Activated effector memory CD4-positive, alpha-beta T cell treated with Interleukin-2 at 50 U/mL for 16 hours (primary cell): ENCODE data around the gene CNPPD1.
"Not testable (repeated sequence)": the region's sequence is repeated elsewhere in the genome, so short reads cannot be mapped to it uniquely, and the experiment has no call there.

Source experiments
- DNase-seq: peaks from one replicate; pipeline ENCODE4 v3.0.0-alpha.2; 2020

Gene CNPPD1

GRCh38 chr2:219207884-219208740 is 31.4 kb upstream of the CNPPD1 start:
- DNase-seq: no peak

DNA sequence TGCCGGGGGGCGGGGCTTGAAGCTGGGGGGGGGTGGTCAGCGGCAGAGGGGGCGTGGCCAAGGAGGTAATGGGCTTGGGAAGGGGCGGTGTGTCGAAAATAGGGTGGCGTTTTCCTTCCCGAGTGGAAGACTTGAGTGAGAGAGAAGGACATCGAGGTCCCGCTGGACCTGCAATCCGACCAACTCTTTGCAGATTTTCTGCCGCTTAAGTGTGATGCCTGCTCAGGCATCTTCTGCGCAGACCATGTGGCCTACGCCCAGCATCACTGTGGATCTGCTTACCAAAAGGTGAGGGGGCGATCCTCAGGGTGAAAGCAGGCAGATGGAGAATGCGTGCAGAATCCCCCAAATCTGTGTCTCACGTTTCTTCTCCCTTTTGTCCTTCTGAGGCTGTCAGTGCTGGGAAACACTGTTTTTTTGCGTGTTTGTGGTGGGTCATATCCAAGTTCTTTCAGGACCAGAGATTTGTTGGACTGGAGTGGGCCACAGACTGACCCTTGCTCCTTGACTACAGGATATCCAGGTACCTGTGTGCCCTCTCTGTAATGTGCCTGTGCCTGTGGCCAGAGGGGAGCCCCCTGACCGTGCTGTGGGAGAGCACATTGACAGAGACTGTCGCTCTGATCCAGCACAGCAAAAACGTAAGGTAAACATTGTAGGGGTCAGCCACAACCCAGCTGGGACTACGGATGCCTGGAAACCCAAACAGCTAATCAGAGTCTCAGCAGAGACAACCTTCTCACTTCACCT is 30.6 kb upstream of the CNPPD1 start:
- no peak for DNase-seq

DNA sequence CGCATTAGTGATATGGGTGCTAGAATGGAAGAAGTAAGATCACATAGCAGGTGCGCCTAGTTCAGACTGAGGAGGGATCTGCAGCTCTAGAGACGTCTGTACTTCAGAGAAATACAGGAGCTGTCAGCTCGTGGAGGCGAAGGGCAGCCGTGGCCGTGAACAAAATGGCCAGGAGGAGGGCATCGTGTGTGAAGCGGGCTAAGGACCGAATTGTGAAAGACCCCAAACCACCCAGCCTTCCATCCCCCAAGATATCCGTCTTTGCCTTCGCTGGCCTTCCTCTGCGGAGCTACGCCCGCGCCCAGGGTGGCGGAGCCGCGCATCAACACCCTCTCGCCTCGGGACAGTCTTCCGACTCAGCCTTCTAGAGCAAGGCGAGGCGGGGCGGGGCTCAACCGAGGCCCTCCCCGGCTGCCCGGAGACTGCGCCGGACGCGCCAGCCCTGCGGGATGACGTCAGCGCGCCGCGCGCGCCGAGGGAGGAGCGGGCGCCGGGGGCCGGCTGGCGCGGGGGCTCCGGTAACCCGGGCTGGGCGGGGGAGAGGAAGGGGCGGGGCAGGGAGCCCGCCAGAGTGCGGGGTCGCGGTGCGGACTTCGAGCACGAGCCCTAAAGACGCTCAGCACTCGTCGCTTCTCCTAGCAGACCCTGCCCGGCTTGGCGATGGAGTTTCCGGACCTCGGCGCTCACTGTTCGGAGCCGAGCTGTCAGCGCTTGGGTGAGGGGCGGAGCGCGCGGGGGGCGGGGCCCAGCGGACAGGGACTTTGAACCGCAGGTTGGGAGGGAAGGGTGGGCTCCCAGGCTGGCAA is 29.8 kb upstream of the CNPPD1 start, which contains the start of gene ZFAND2B:
Gene ZFAND2B, plus strand, starts transcription at position 455 of the 806 bp plus-strand sequence. Its CDS starts 206 bp downstream, at position 661.
- DNase-seq: peak; percentile 93

DNA sequence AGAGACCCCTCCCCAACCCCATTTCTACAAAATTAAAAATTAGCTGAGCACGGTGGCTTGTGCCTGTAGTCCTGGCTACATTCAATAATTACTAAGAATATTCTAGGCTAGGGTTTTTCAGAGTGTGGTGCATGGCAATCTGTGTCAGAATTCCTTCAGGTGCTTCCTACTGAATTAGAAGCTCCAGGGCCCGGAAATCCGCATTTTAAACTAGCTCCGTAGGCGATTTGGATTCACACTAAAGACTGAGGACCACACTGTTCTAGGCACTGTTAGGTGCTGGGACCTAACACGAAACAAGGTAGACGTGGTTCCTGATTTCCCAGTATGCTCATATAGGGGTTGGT is 29.2 kb upstream of the CNPPD1 start:
- no peak for DNase-seq

GRCh38 chr2:219205165-219205538 is 28.4 kb upstream of the CNPPD1 start:
- DNase-seq: no peak

DNA sequence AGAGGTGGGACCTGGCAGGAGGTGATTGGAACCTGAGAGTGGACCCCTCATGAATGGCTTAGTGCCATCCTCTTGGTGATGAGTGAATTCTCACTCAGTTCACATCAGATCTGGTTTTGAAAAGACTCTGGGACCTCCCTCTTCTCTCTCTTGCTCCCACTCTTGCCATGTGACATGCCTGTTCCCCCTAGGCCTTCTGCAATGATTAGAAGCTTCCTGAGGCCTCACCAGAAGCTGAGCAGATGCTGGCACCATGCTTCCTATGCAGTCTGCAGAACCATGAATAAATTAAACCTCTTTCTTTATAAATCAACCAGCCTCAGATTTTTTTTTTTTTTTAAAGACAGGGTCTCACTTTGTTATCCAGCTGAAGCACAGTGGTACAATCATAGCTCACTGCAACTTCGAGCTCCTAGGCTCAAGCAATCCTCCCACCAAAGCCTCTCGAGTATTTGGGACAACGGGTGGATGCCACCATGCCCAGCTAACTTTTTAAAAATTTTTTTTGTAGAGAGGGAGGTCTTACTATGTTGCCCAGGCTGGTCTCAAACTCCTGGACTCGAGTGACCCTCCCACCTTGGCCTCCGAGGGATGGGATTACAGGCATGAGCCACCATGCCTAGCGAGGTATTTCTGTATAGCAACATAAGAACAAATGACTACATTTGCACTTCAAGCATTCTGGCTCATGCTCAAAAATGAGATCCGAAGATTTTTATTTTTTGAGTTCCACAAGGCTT is 27.9 kb upstream of the CNPPD1 start:
- DNase-seq: no peak

- not testable (repeated sequence) for DNase-seq
Measured at GRCh38 chr2:219201331-219201730, 24.6 kb upstream of the CNPPD1 start.

GRCh38 chr2:219200502-219201326 is 24.0 kb upstream of the CNPPD1 start:
- not testable (repeated sequence) for DNase-seq

GRCh38 chr2:219199470-219200211 is 22.9 kb upstream of the CNPPD1 start:
- DNase-seq: no peak

- no peak for DNase-seq
Measured at GRCh38 chr2:219198974-219199373, 22.2 kb upstream of the CNPPD1 start.

DNA sequence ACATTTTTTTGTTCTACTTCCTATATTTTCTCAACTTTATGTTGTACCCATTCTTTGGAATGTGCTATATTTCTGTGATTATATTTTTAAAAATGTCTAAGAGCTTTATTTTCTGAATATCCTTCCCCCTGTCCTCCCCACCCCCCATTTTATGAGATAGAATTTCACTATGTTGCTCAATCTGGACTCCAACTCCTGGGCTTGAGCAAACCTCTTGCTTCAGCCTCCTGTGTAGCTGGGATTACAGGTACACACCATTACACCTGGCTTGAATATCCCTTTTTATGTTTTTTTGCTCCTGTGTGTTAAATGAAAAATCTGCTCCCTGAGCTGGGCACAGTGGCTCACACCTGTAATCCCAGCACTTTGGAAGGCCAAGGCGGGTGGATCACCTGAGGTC is 20.7 kb upstream of the CNPPD1 start:
- DNase-seq: no peak

GRCh38 chr2:219186754-219187456 is 10.2 kb upstream of the CNPPD1 start:
- no peak for DNase-seq

DNA sequence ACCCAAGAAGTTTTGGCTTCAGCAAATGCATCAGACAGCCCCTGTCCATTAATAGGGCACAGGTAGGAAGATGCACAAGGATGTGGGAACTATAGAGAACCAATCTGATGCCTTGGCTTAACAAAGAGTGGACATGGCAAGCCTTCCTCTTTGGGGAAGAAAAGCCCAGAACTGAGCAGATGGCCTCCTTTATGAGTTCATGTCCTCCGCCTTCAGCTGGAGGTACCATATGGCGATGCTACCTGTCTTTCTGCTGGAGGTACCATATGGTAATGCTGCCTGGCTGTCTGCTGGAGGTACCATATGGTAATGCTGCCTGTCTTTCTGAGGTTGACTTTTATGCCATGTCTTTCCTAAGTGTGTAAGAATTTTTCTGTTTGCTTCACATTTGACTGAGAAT is 7.4 kb upstream of the CNPPD1 start:
- no peak for DNase-seq

GRCh38 chr2:219183151-219183772 is 6.5 kb upstream of the CNPPD1 start:
- DNase-seq: no peak

DNA sequence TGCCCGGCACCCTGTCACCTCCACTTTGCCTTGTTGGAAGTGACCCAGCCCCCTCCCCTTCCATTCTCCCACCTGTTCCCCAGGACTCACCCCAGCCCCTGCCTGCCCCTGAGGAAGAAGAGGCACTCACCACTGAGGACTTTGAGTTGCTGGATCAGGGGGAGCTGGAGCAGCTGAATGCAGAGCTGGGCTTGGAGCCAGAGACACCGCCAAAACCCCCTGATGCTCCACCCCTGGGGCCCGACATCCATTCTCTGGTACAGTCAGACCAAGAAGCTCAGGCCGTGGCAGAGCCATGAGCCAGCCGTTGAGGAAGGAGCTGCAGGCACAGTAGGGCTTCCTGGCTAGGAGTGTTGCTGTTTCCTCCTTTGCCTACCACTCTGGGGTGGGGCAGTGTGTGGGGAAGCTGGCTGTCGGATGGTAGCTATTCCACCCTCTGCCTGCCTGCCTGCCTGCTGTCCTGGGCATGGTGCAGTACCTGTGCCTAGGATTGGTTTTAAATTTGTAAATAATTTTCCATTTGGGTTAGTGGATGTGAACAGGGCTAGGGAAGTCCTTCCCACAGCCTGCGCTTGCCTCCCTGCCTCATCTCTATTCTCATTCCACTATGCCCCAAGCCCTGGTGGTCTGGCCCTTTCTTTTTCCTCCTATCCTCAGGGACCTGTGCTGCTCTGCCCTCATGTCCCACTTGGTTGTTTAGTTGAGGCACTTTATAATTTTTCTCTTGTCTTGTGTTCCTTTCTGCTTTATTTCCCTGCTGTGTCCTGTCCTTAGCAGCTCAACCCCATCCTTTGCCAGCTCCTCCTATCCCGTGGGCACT is 5.8 kb upstream of the CNPPD1 start:
- DNase-seq: no peak

DNA sequence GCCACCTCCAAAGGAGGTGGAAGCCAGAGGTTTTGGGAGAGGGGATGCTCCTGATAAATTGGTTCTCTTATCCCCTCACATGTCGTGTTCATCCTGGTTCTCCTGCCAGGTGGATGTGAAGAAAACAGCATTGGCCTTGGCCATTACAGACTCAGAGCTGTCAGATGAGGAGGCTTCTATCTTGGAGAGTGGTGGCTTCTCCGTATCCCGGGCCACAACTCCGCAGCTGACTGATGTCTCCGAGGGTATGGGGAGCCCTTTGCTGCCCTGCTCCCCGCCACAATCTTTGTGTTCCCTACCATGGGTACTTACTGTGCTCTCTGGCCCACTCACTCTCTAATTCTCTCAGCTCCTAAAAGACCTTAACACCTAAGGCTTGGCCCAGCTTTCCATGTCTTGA is 4.8 kb upstream of the CNPPD1 start:
- DNase-seq: no peak

DNA sequence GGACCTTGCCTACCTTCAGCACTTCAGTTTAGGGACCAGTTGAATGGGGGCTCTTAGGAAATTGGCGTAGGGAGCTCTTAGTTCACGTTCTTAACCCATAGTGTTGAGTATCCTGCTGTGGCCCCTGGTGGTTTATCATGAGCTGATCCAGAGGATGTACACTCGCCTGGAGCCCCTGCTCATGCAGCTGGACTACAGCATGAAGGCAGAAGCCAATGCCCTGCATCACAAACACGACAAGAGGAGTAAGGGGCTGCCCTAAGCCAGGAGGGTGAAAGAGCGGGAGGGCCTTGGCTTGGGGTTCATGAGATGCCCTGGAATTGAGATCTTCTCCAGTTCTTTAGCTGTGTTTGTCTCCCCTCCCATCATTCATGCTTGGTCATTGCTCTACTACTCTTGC is 4.2 kb upstream of the CNPPD1 start:
- no peak for DNase-seq

GRCh38 chr2:219179601-219180465 is 3.1 kb upstream of the CNPPD1 start:
- DNase-seq: no peak
